H9 (cell line): Measurements from ENCODE around the gene ITPR1. TPM values are rescaled to one million over a fixed set of nuclear protein-coding genes. Genes with fewer than 3 reads are reported as not detected.

Experiments
- DNase-seq: peaks from one replicate; pipeline ENCODE4 v3.0.0-alpha.2; 2017
- H2AFZ ChIP-seq: one replicate; pipeline ENCODE4 v1.6.1; 2013; ENCODE audit warnings: mild to moderate bottlenecking, low read length, control low read depth, moderate library complexity
- H2AK5ac ChIP-seq: 2 replicates; pipeline ENCODE4 v1.6.1; 2013; ENCODE audit warnings: low read length, control low read depth, mixed read lengths; ENCODE audit not compliant: insufficient read length
- H2BK120ac ChIP-seq: one replicate; pipeline ENCODE4 v1.6.1; 2013; ENCODE audit warnings: low read depth, mild to moderate bottlenecking, low read length, control low read depth, inconsistent platforms; ENCODE audit not compliant: poor library complexity, severe bottlenecking
- H2BK12ac ChIP-seq: 2 replicates; pipeline ENCODE4 v1.6.1; 2013; ENCODE audit warnings: low read length, control low read depth, mixed read lengths, low read depth; ENCODE audit not compliant: insufficient read length
- H2BK15ac ChIP-seq: 2 replicates; pipeline ENCODE4 v1.6.1; 2013; ENCODE audit warnings: low read depth, low read length, control low read depth
- H2BK20ac ChIP-seq: one replicate; pipeline ENCODE4 v1.6.1; 2013; ENCODE audit warnings: low read depth, mild to moderate bottlenecking, low read length, control low read depth, inconsistent platforms; ENCODE audit not compliant: poor library complexity, severe bottlenecking
- H2BK5ac ChIP-seq: 2 replicates; pipeline ENCODE4 v1.6.1; 2013; ENCODE audit warnings: low read length, control low read depth, mixed read lengths; ENCODE audit not compliant: insufficient read length
- H3K14ac ChIP-seq: 2 replicates; pipeline ENCODE4 v1.6.1; 2013; ENCODE audit warnings: low read length, control low read depth; ENCODE audit not compliant: insufficient read depth
- H3K18ac ChIP-seq: 2 replicates; pipeline ENCODE4 v1.6.1; 2013; ENCODE audit warnings: low read depth, mild to moderate bottlenecking, mixed read lengths, low read length, control low read depth; ENCODE audit not compliant: insufficient read length
- H3K23ac ChIP-seq: 2 replicates; pipeline ENCODE4 v1.6.1; 2013; ENCODE audit warnings: low read length, control low read depth, mixed read lengths, low read depth; ENCODE audit not compliant: insufficient read length
- H3K23me2 ChIP-seq: 2 replicates; pipeline ENCODE4 v1.6.1; 2013; ENCODE audit warnings: low read depth, mild to moderate bottlenecking, mixed read lengths, low read length, control low read depth; ENCODE audit not compliant: insufficient read length, poor library complexity, severe bottlenecking
- H3K27ac ChIP-seq: 2 replicates; pipeline ENCODE4 v1.5.1; 2013; ENCODE audit warnings: low read length, control low read depth, mixed read lengths, low read depth; ENCODE audit not compliant: insufficient read length
- H3K27me3 ChIP-seq: 2 replicates; pipeline ENCODE4 v1.6.1; 2013; ENCODE audit warnings: low read length, control low read depth, inconsistent platforms; ENCODE audit not compliant: insufficient read depth
- H3K4ac ChIP-seq: 2 replicates; pipeline ENCODE4 v1.6.1; 2013; ENCODE audit warnings: low read depth, mild to moderate bottlenecking, control low read depth, inconsistent platforms, low read length, moderate library complexity
- H3K4me1 ChIP-seq: 2 replicates; pipeline ENCODE4 v1.6.1; 2013; ENCODE audit warnings: low read length, control low read depth, inconsistent platforms; ENCODE audit not compliant: insufficient read depth
- H3K4me2 ChIP-seq: 2 replicates; pipeline ENCODE4 v1.6.1; 2013; ENCODE audit warnings: low read length, control low read depth, mixed read lengths; ENCODE audit not compliant: insufficient read length, insufficient read depth
- H3K56ac ChIP-seq: 2 replicates; pipeline ENCODE4 v1.6.1; 2013; ENCODE audit warnings: low read depth, mild to moderate bottlenecking, mixed read lengths, low read length, control low read depth; ENCODE audit not compliant: insufficient read length
- H3K79me1 ChIP-seq: 2 replicates; pipeline ENCODE4 v1.6.1; 2013; ENCODE audit warnings: low read depth, mild to moderate bottlenecking, moderate library complexity, low read length, control low read depth, inconsistent platforms; ENCODE audit not compliant: insufficient read depth, poor library complexity, severe bottlenecking
- H3K79me2 ChIP-seq: 2 replicates; pipeline ENCODE4 v1.6.1; 2013; ENCODE audit warnings: low read length, control low read depth, inconsistent platforms; ENCODE audit not compliant: insufficient read depth
- H3K9ac ChIP-seq: 2 replicates; pipeline ENCODE4 v1.6.1; 2013; ENCODE audit warnings: low read length, control low read depth, mixed read lengths; ENCODE audit not compliant: insufficient read length; ENCODE audit errors: extremely low read depth
- H3K9me3 ChIP-seq: one replicate; pipeline ENCODE4 v1.6.1; 2013; ENCODE audit warnings: low read depth, low read length, inconsistent platforms; ENCODE audit not compliant: control insufficient read depth
- H3T11ph ChIP-seq: one replicate; pipeline ENCODE4 v1.6.1; 2013; ENCODE audit warnings: mild to moderate bottlenecking, low read length, control low read depth, inconsistent platforms
- H4K20me1 ChIP-seq: one replicate; pipeline ENCODE4 v1.6.1; 2013; ENCODE audit not compliant: control insufficient read depth, insufficient read length, insufficient read depth
- H4K5ac ChIP-seq: 2 replicates; pipeline ENCODE4 v1.6.1; 2013; ENCODE audit warnings: low read depth, mild to moderate bottlenecking, mixed read lengths, low read length, control low read depth; ENCODE audit not compliant: insufficient read length
- H4K8ac ChIP-seq: replicated peaks from 2 replicates; pipeline ENCODE4 v1.6.1; 2013; ENCODE audit warnings: low read length, control low read depth, mixed read lengths, low read depth; ENCODE audit not compliant: insufficient read length
- H4K91ac ChIP-seq: 2 replicates; pipeline ENCODE4 v1.6.1; 2013; ENCODE audit warnings: low read depth, mild to moderate bottlenecking, moderate library complexity, mixed read lengths, low read length, control low read depth; ENCODE audit not compliant: insufficient read length
- H3K27ac Mint-ChIP-seq, 3 experiments: 2 replicates in 2 of 3; 3 replicates in 1 of 3; pipeline ENCODE4 v1.8.0; 2020 to 2021; ENCODE audit warnings: mixed read lengths in 3 of 3, mild to moderate bottlenecking in 1 of 3, moderate library complexity in 1 of 3
- H3K27me3 Mint-ChIP-seq: 2 replicates; pipeline ENCODE4 v1.8.0; 2021; ENCODE audit warnings: low read depth, mild to moderate bottlenecking, moderate library complexity, mixed read lengths
- H3K36me3 Mint-ChIP-seq, 3 experiments: 2 replicates in 2 of 3; 3 replicates in 1 of 3; pipeline ENCODE4 v1.8.0; 2020 to 2021; ENCODE audit warnings: low read depth in 3 of 3, mixed read lengths in 3 of 3; ENCODE audit not compliant: insufficient read depth in 1 of 3
- H3K4me1 Mint-ChIP-seq, 2 experiments: 2 replicates each; pipeline ENCODE4 v1.8.0; 2020; ENCODE audit warnings: mixed read lengths in 2 of 2
- H3K4me3 Mint-ChIP-seq, 2 experiments: 2 replicates in 1 of 2; 3 replicates in 1 of 2; pipeline ENCODE4 v1.8.0; 2020 to 2021; ENCODE audit warnings: mild to moderate bottlenecking in 2 of 2, mixed read lengths in 2 of 2, moderate library complexity in 1 of 2
- H3K9me3 Mint-ChIP-seq, 2 experiments: 2 replicates in 1 of 2; 3 replicates in 1 of 2; pipeline ENCODE4 v1.8.0; 2020; ENCODE audit warnings: mild to moderate bottlenecking in 2 of 2, mixed read lengths in 2 of 2, moderate library complexity in 1 of 2
- CTCF ChIP-seq: fragments of 200-600 bp; sonication (generic); conservative IDR thresholded peaks from 3 replicates; pipeline ENCODE4 v1.8.0; 2021; ENCODE audit warnings: antibody characterized with exemption, mild to moderate bottlenecking
- WGBS: extraction: QIAGEN DNeasy Blood & Tissue Kit; methylation state at CpG from one replicate; pipeline ENCODE4 v1.1.7; 2013; ENCODE audit warnings: missing lambda C conversion rate, low lambda C conversion rate, mixed read lengths; ENCODE audit not compliant: insufficient read length; ENCODE audit errors: extremely low coverage; 5-methylcytosine and 5-hydroxymethylcytosine counted together
- total RNA-seq: library from RNA; stranded (reverse); gene quantifications from 2 replicates; pipeline ENCODE4 v1.2.1, GENCODE V29; 2021

ITPR1 gene
- total RNA-seq, 1 experiment from 2014 or later: 4.2 TPM

- Histone ChIP-seq H2BK12ac (no peak overlapping the region), H3K79me2 (no peaks in the 10 kb centered on the region), H2AFZ (no peak overlapping the region), H4K5ac (no peak overlapping the region), H3K14ac (no peak overlapping the region), H4K8ac (no peak overlapping the region), H2BK120ac (no peak overlapping the region), H3K9me3 (no peaks in the 10 kb centered on the region), H4K91ac (no peak overlapping the region), H3K4ac (no peak overlapping the region), H3K23ac (no peak overlapping the region), H3K4me2 (no peak overlapping the region), H3T11ph (no peak overlapping the region), H3K27me3 (no peaks in the 10 kb centered on the region), H3K4me1 (no peaks in the 10 kb centered on the region), H3K18ac (no peak overlapping the region), H3K79me1 (no peaks in the 10 kb centered on the region), H3K27ac (no peak overlapping the region), H2BK20ac (no peak overlapping the region), H2BK5ac (no peak overlapping the region), H3K23me2 (no peaks in the 10 kb centered on the region), H2AK5ac (no peak overlapping the region), H3K9ac (no peak overlapping the region), H4K20me1 (no peaks in the 10 kb centered on the region), H2BK15ac (no peak overlapping the region), H3K56ac (no peak overlapping the region)
- Mint-ChIP-seq H3K27me3 (no peaks in the 10 kb centered on the region; the same call in 1 of the 2 replicates), H3K36me3 (no peaks in the 10 kb centered on the region), H3K4me1 (no peaks in the 10 kb centered on the region), H3K9me3 (no peaks in the 10 kb centered on the region), H3K4me3 (no peak overlapping the region), H3K27ac (no peak overlapping the region)
- DNase-seq: no peak
- TF ChIP-seq CTCF: no peak
- WGBS: no CpG with 5 or more reads among the region's 3 CpGs
Measured at GRCh38 chr3:4525560-4526223, 32.5 kb downstream of the ITPR1 start.
